Ramos (cell line): Measurements from ENCODE around the gene KLHDC8A.
"Not testable (repeated sequence)": the region's sequence is repeated elsewhere in the genome, so short reads cannot be mapped to it uniquely, and the experiment has no call there.

Experiments
- in situ Hi-C: fragments of 300-500 bp; cut with MboI; formaldehyde crosslinking; loops from one replicate; pipeline ENCODE4 v1.14.3; 2022; ENCODE audit warnings: low sequenced_read_pairs; ENCODE audit not compliant: unreplicated experiment

KLHDC8A gene

DNA sequence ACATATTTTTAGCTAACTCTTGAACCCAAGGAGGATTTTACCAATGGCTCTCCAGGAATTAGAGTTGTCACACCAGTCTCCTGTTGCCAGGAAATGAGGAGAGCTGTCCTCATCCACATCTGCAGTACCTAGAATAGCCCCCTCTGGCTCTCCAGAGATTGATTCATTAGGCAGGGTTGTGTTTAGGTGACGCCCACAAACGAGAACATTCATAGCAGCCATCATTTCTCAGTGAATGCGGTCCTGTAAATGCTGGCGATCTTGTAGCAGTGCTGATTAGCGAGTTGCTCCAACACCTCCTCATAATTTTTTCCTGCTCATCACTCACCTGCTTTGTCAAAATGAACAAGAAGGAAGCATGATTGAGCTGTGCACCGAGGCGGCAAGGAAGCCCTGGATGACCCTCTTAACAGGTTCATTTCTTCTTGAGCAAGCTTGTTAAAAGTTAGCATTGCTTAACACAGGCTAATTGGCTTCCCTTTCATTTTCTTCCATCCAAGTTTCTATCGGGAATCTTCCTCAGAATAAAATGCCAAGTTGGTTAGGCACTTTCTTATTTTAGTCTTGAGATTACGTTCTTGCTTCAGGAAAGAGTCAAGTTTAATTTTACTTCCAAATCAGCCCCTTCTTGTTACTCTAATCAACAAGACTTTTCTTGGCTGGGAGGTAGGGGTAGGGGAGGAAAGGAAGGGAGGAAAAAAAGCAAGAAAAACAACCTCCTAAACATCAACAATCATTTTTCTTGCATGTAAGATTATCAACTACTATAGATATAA lies 16.5 kb upstream of the KLHDC8A start:
- in situ Hi-C loops: no loop called here

DNA sequence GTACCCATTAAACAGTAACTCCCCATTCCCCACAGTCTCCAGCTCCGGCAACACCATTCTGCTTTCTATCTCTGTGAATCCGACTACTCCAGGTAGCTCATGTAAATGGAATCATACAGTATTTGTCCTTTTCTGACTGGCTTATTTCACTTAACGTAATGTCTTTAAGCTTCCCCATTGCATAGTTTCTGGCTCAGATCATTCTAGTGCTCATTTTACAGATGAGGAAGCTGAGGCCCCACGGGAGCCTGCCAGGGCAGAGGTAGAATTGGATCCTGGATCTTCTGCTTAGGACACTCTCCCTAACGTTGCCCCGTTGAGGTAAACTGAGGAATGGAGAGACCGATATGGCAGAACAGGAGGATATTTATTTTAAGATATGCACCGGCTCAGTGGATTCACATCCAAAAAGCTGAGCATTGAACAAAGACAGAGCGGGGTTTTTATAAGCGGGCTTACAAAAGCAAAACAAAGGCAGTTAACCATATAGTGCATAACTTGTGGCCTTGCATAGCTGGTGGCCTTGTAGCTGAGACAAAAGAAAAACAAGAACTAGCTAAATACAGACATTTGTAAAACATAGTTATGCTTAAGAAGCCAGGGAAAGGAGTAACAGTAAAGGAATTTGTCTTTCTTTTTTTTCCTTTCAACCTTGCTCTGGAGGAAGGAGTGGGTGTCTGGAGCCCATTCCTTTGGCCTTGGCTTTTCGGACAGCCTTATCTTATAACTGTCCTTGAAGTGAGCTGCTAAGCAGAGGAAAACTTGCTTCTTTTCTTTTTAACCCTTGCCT lies 15.3 kb upstream of the KLHDC8A start:
- in situ Hi-C loops: no loop called here

DNA sequence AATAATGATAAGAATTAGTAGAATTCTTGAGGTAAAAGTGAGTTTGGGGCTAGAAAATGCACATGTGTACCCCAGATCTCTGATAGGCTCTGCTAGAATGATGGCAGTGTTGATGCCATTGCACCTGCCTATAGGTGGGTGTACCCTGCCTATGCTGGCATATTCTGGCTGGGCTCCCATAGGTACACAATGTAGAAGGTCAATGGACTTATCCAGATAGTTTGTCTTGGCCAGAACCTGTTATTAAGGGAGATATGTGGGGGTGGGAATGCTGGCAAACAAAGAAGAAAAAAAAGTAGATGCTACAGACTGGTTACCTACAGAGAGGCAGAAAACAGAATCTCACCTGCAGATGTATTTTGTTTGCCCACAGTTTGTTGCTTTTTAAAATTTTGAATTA lies 14.1 kb upstream of the KLHDC8A start:
- in situ Hi-C loops: no loop called here

DNA sequence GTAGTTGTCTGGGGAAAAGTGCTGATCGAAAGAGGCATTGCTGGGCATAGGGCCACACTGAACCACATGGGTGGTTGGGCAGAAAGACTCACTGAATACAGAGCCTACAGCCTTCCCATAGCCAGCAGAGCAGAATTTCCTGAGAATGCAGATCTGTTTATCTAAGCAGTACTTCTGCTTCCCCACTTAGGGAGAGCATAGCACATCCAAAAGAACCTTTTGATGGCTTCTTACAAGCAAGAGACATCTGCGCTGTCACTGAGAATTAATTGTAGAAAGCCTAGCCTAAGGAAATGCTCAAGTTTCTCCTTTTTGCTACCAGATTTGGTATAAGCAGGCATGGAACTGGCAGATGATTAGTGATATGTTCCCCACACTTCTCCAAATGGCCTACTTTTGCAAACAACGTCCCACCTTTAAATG lies 13.0 kb upstream of the KLHDC8A start:
- in situ Hi-C loops: no loop called here

DNA sequence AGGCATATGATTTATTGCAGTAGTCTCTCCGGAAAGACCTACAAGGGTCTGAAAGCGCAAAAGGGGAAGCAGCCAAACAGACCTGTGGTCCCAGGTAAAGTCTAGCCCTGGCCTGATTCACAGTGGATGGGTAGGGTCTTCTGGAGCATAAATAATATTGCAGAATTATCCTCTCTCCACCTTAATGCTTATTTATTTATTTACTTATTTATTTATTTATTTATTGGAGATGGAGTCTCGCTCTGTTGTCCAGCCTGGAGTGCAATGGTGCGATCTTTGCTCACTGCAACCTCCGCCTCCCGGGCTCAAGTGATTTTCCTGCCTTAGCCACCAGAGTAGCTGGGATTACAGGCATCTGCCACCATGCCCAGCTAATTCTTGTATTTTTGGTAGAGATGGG lies 11.8 kb upstream of the KLHDC8A start:
- in situ Hi-C loops: no loop called here

DNA sequence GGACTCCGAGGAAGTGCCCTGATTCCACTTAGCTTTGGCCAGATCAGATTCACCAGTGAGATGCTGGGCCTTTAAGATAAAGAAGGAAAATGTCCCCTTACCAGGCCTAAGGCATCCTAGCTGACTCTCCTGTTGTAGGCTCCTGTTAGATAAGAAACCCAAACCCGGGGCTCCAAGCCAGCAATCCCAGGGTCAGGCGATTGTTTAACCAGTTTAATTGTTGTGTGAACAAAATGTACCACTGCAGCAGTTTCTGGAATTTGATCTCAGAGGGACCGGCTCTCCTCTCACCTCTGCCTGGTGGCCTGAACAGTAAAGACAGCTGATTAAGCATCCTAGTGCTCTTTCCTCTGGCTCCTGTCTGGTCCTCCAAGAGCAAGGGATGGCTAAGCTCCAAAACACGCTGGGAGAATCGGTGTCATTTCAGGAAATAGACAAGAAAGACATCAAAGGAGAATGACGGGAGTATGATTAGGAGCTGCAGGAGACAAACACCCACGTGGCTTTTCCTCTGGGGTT lies 9.3 kb upstream of the KLHDC8A start:
- in situ Hi-C loops: no loop called here

DNA sequence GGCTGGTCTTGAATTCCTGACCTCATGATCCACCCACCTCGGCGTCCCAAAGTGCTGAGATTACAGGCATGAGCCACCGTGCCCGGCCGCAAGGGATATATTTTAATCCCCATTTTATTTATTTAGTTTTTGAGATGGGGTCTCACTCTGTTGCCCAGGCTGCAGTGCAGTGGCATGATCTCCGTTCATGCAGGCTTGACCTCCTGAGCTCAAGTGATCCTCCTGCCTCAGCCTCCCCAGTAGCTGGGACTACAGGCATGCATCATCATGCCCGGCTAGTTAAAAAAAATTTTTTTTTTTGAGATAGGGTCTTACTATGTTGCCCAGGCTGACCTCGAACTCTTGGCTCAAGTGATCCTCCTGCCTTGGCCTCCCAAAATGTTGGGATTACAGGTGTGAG lies 8.4 kb upstream of the KLHDC8A start:
- in situ Hi-C loops: not testable (repeated sequence)

DNA sequence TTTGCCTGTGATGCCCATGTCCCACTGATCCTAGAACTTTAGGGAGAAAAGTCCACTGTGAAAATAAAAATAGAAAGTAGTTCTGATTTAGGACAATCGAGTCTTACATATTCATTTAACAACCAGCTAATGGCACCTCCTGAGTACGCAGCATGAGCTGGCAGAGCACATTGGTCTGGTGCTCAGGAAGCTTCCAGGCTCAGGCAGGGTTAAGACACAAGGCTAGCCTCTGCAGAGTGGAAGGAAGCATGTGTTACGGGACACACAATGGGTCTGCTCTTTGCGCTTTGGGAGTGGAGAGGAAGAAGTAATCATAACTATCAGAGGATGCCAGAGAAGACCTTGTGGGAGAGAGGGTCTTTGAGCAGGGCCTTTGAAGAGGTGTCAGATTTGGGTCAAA lies 4.2 kb upstream of the KLHDC8A start:
- in situ Hi-C loops: no loop called here

DNA sequence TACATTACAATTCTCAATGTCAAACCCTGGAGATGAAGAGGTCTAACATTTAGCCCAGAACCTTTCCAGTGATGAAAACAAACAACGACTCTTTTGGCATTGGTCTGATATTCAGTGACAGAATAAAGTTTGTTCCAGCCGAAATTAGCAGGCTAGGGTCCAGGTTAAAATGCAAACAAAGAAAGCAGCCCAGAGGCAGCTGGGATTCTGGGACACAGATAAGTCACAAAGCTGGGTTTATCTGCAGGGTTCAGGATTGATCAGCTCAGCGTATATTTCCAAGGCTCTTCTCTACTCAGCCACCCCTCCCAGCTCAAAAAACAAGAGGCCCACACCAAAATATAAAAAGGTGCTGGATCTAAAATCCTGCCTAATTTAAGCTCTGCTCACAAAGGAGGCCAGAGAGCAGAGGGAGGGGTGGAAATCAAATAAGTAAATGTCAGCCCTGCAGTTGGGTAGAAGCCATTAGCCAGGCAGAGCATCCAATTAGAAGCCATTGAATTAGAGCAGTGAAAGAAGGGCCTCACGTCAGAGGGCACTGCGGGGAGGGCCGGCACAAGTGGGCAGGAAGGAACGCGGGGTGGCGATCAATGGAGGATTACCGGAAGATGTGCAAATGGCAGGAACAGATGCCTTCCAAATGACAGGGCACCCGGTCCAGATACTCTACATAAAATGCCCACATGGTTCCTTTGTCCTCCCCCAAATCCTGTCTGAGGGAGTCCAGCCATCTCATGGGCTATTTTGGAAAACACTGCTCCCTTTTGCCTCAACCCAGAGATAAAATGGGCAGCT lies 3.2 kb upstream of the KLHDC8A start:
- in situ Hi-C loops: no loop called here

DNA sequence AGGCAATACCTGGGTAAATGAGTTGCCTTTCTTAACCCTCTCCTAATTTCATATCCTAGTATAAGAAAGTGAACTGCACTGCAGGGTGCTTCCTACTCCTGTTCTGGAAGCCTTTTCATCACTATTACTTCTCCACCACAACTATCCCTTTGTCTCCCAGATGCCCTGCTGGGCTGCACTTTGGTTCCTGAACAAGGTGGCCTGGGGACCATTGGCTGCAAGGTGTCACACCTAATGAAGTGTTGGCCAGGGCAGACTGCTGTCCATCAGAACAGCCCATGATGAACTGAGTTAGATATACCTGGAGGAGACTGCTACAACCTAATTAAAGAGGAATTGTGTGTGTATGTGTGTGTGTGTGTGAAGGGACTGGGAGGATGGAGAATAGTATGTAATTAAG lies 1.9 kb upstream of the KLHDC8A start:
- in situ Hi-C loops: no loop called here

DNA sequence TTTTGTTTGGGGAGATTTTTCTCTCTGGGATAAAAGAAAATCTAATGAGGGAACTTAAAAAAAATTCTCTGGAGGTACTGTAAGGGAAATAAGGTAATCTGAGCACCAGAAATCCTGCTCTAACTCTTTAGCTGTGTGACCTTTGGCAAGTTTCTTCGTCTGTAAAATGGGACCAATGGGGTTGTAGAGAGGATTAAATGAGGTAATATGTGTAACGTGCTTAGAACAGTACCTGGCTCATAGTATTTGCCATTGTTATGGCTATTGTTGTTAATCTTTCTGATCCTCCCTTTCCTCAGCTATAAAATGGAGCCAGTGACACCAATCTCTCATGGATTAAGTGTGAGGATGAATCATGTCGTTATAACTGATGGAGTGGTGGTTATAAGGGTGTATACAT lies 845 bp upstream of the KLHDC8A start:
- in situ Hi-C loops: no loop called here

DNA sequence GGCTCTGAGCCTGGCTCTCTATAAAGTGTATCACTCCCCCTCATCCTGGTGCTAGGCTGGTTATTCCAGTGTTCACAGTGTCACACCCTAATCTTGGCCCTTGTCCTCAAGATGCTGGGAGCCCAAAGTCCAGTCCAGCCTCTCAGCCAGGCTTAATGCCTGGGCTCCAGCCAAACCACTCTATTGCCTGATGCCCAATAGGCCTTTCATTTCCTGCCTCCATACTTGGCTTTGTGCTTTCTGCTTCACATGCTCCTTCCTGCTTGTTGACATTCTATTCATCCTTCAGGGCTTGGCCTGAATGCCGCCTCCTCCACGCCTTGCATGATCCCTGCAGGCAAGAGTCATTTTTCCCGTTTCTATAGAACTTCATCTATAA lies 1.7 kb downstream of the KLHDC8A start:
- in situ Hi-C loops: no loop called here

DNA sequence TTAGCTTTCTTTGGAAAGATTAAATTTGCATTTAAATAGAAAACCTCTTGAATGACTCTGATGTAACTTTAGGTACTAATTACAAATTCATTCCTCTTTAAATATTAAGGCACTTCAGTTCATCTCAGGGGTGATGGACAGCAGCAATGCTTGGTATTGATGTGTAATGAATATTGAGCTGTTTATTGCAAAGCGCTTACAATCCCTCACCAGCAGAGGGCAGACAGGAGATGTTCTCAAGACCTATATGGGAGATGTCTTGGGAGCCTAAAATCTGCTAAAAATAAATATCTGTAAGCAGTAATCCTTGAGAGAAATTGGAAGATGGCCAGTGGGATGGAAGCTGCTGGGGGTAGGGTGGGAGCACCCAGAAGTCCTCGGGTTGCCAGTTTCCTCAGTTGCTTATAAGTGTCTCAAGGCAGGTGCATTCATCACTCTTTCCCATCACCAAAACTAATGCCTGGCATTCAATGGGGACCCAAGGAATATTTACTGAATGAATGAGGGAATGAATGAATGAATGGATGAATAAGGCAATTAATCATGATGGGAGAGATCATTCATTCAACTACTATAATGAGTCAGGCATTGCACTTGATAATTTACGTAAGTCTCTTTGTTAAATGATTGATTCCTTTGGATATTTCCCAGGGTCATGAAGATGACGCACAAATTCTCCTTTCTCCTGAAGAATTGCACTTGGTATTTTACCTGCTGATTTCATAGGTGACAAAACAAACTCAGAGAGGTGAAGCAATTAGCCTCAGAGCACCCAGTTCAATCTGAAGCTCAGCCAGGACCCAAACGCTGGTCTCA lies 2.3 kb downstream of the KLHDC8A start:
- in situ Hi-C loops: no loop called here

DNA sequence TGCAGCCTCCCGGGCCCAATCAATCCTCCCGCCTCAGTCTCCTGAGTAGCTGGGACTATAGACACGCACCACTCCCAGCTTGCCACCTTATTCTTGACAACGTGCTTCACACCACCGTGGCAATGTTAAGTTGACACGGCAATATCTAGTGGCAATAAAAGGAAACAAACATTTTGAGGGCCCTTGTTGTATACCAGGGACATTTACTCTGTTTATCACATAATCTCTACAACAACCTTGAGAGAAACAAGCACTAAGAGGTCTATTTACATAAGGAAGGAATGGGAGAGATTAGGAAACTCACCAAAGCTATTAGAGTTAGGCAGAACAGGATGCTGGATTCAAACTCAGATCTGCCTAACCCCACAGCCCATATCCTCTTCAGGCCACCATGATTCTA lies 3.1 kb downstream of the KLHDC8A start:
- in situ Hi-C loops: no loop called here

DNA sequence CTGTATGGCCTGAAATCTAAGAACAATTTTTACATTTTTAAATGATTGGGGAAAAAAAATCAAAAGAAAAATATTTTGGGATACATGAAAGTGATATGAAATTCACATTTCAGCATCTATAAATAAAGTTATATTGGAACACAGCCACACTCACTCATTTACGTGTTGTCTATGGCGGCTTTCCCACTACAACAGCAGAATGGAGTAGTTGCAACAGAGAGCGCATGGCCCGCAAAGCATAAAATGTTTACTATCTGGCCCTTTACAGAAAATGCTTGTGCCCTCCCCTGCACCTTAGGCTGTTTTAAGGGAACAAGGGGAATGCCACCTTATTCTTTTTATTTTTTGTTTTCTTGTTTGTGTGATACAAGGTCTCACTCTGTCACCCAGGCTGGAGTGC lies 3.5 kb downstream of the KLHDC8A start:
- in situ Hi-C loops: no loop called here

DNA sequence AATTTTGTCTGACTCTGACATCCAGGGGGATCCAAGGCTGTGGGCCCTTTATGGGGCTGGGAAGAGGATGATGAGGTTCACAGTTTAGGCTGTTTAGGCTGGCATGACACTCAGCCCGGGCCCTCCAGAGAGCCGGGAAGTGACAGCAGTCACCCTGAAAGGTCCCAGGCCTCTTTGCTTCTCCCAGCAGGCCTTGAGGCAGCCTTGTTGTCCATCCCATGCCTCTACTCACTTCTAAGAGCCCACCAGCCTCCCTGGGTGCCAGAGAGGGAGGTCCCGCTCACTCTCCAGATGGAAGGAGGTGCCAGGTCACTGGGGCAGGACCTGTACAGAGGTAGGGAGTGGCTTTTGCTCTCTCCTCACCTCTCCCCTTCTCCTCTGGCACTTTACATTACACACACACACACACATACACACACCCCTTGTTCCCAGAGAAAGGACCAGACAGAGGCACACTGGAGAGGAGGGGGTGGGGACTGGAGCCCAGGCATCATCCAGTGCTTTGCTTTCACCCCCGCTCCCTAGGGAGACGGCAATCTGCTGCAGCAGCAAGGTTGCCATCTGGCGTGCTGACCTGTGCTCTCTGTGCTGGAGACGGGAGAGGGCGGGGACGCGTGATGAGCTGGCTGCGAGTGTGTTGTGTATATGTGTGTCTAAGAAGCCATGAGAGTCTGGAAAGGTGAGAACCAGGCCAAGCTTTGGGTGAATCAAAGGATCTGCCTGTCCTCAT lies 4.6 kb downstream of the KLHDC8A start:
- in situ Hi-C loops: no loop called here

DNA sequence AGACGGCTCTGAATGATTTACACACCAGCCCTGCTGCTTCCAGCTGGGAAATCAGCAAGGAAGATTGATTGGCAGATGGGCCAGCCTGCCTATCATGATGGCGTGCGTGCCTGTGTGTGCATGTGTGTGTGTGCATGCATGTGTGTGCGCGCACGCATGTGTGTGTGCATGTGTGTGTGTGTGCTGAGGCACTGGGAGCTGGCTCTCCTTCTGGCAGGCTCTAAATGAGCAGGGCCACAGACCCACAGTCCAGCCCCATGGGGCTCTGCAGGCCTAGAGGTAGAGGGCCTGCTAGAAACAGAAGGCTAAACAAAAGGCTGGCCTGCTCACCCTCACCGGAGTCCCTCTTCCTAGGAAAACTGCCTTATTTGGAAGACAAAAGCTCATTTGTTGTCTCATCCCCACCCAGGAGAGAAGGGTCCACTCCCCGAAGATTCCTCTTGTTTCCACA lies 6.0 kb downstream of the KLHDC8A start:
- in situ Hi-C loops: no loop called here

DNA sequence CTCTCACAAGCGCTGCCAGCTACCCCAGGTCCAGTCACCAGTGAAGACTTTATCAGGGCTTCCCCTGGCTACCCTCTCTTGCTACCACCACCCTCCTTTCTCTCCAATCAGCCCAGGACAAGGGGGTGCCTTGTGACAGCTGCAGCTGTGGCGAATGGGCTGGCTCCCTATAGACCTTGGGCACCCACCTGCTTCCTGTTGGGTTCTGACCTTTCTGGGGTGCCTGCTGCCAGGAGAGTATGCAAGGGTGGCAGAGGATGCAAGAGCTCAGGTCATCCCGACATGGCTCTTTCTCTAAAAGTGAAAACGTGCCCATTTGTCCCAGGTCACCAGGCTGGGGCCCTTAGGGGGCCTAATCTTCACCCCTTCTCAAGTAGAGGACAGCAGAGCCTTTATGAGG lies 6.6 kb downstream of the KLHDC8A start:
- in situ Hi-C loops: no loop called here
